Measurements from ENCODE around the gene ABCB6. TPM values are rescaled to one million over a fixed set of nuclear protein-coding genes. Genes with fewer than 3 reads are reported as not detected.

Gene ABCB6
- total and polyA plus RNA-seq, 10 of the 15 experiments (the other 5 are each of a cell fraction or from before 2014, with no cell fraction given) = 2.3 to 22.1 (median 13.8) TPM

GRCh38 chr2:219184121-219184520 lies 34.6 kb downstream of the ABCB6 start (continued):
- TF ChIP-seq FOXM1 (IDR thresholded peaks at IDR 0.05; ENCODE audit: low read depth, low read length) = no peak
- no peak for TF ChIP-seq ZSCAN29 (IDR thresholded peaks at IDR 0.05)

- in situ Hi-C loops (cut with MboI) = no loop called here
- RAD21 ChIA-PET (ENCODE audit: unreplicated experiment) = interaction anchor here (1.1 kb wide), 1 partner anchor 24 kb away, joined by 3 read pairs; no protein-coding TSS in a partner anchor
- POLR2A ChIA-PET = interaction anchor here (0.5 kb wide), 1 partner anchor 28 kb away, joined by 3 read pairs; no protein-coding TSS in a partner anchor
- WGBS (ENCODE audit: insufficient coverage, insufficient replicate concordance, low lambda C conversion rate, missing lambda C conversion rate) = 98% methylated on average over 6 of the region's 6 CpGs
- H3K9me3 ChIP-seq (replicated peaks; ENCODE audit: control insufficient read depth, insufficient read depth, low read length) = no peaks in the 10 kb centered on the region
- H2AFZ ChIP-seq (ENCODE audit: control insufficient read depth, low read depth, low read length) = no peak overlapping the region
- H3K4me1 ChIP-seq (ENCODE audit: control insufficient read depth, insufficient read depth, low read length) = peaks cover 10% of the 10 kb centered on the region
- H3K36me3 ChIP-seq (ENCODE audit: control insufficient read depth in 2 of 2, insufficient read depth in 2 of 2, low read length in 1 of 2) = peaks cover 6 to 10% of the 10 kb centered on the region in 2 experiments; a peak in 3 of 4 replicates
- FAIRE-seq (no peak), ATAC-seq (no peak), DNase-seq (ENCODE audit: low read depth, low spot score) (no peak)
- no peak overlapping the region for H3K4me3 ChIP-seq
- H3K79me2 ChIP-seq (ENCODE audit: control insufficient read depth, insufficient read depth, low read length) = peaks cover 13% of the 10 kb centered on the region
- H3K9ac ChIP-seq (ENCODE audit: control insufficient read depth, insufficient read depth, low read length) = no peak overlapping the region
- intact Hi-C loops (cut with micrococcal nuclease; ENCODE audit: unreplicated experiment) = no loop called here
- SMC1A ChIA-PET (ENCODE audit: uncharacterized antibody, unreplicated experiment) = no interaction called here
- no peak overlapping the region for H3K4me2 ChIP-seq (ENCODE audit: control insufficient read depth, insufficient read depth)
- no peak overlapping the region for H3K27ac ChIP-seq (ENCODE audit: control insufficient read depth, insufficient read depth)
- no peaks in the 10 kb centered on the region for H4K20me1 ChIP-seq (ENCODE audit: control insufficient read depth, insufficient read depth)
- no TSS peak for BruUV-seq (replicated peaks)
- CTCF ChIA-PET = interaction anchor here (0.6 to 1.2 kb wide), 3 partner anchors 11 to 112 kb away, joined by 3 read pairs; partner anchors contain the start of gene DNAJB2
- TF ChIP-seq MEF2A (IDR thresholded peaks at IDR 0.05; ENCODE audit: insufficient read depth, low read depth, low read length) = no peak
- TF ChIP-seq ESRRA (IDR thresholded peaks at IDR 0.05; ENCODE audit: low read length) = no peak
- H3K27me3 ChIP-seq (replicated peaks in 1 of 2; ENCODE audit: control insufficient read depth in 2 of 2, insufficient read depth in 2 of 2, low read length in 1 of 2) = no peaks in the 10 kb centered on the region
These were observed 35.5 kb downstream of the ABCB6 start for GRCh38 chr2:219183151-219183772.

Measured in GM12878 (cell line).